Fibroblast of lung (primary cell): ENCODE data around the gene TNK2.
"Not testable (repeated sequence)": the region's sequence is repeated elsewhere in the genome, so short reads cannot be mapped to it uniquely, and the experiment has no call there.

ENCODE experiments used
- CTCF ChIP-seq, 2 donors: IDR thresholded peaks in 1 of 2; conservative IDR thresholded peaks in 1 of 2; 1 replicate in 1 of 2; 2 replicates in 1 of 2; pipeline ENCODE4 v1.5.1; 2011 to 2012; ENCODE audit warnings: low read length in 2 of 2, control low read depth in 1 of 2, inconsistent platforms in 1 of 2, low read depth in 1 of 2, mild to moderate bottlenecking in 1 of 2
- EZH2 ChIP-seq: IDR thresholded peaks from 2 replicates; pipeline ENCODE4 v1.5.1; 2012; ENCODE audit warnings: low read length, control low read depth, mild to moderate bottlenecking; ENCODE audit errors: missing control alignments

- not testable (repeated sequence) for TF ChIP-seq CTCF (conservative IDR thresholded peaks at IDR 0.05 in 1 of 2, IDR thresholded peaks at IDR 0.05 in 1 of 2; ENCODE audit: low read depth in 1 of 2, low read length in 2 of 2); EZH2
Observed at GRCh38 chr3:195939526-195940470, 31.4 kb upstream of the TNK2 start.
